ENCODE results near the gene MYL6. TPM values are rescaled to one million over a fixed set of nuclear protein-coding genes. Genes with fewer than 3 reads are reported as not detected.
A peak's percentile ranks its signal among the peaks of the same experiment; 100 is the strongest.

MYL6 gene
- total RNA-seq, 1 experiment from 2014 or later: 716 TPM

GRCh38 chr12:56126732-56127239 lies 31.4 kb upstream of the MYL6 start:
- ChIA-PET CTCF (interaction anchor here (0.5 to 3.7 kb wide), 13 partner anchors 9 to 140 kb away, joined by 3 to 15 read pairs (median 5); partner anchors contain the start of genes COQ10A, MYL6, RNF41 and SMARCC2), POLR2A (interaction anchor here (1.0 to 5.5 kb wide), 16 partner anchors 10 to 338 kb away, joined by 3 to 165 read pairs (median 7); partner anchors contain the start of genes COQ10A, MYL6, MYL6B and PA2G4)
- Mint-ChIP-seq H3K4me1 (ENCODE audit: insufficient read depth, unreplicated experiment) (peaks cover 26% of the 10 kb centered on the region), H3K9me3 (ENCODE audit: unreplicated experiment) (no peaks in the 10 kb centered on the region), H3K36me3 (ENCODE audit: insufficient read depth, unreplicated experiment) (peaks cover 31% of the 10 kb centered on the region), H3K27me3 (ENCODE audit: insufficient read depth, unreplicated experiment) (no peaks in the 10 kb centered on the region), H3K4me3 (ENCODE audit: unreplicated experiment) (no peak overlapping the region), H3K27ac (ENCODE audit: low read depth, unreplicated experiment) (peak overlapping the region; percentile 84)
- no peak for TF ChIP-seq CTCF (IDR thresholded peaks at IDR 0.05; ENCODE audit: unreplicated experiment)
- BruUV-seq (replicated peaks): no TSS peak
- intact Hi-C loops (cut with micrococcal nuclease): loop anchor here (1.0 kb wide), 3 partner anchors 31 to 98 kb away; partner anchors contain the start of genes NABP2 and SMARCC2
- DNase-seq (ENCODE audit: unreplicated experiment): no peak

GRCh38 chr12:56127485-56127887 lies 30.7 kb upstream of the MYL6 start:
- BruUV-seq (replicated peaks): no TSS peak
- no peak for DNase-seq (ENCODE audit: unreplicated experiment)
- ChIA-PET CTCF (interaction anchor here (0.6 to 2.3 kb wide), 10 partner anchors 10 to 1768 kb away, joined by 3 to 9 read pairs (median 4); partner anchors contain the start of genes SMARCC2 and ZC3H10), POLR2A (interaction anchor here (0.6 to 5.5 kb wide), 47 partner anchors 10 to 509 kb away, joined by 3 to 165 read pairs (median 6); partner anchors contain the start of genes ANKRD52, CNPY2, COQ10A and ERBB3)
- Mint-ChIP-seq H3K4me3 (ENCODE audit: unreplicated experiment) (peak overlapping the region; percentile 84), H3K4me1 (ENCODE audit: insufficient read depth, unreplicated experiment) (peaks cover 26% of the 10 kb centered on the region), H3K27me3 (ENCODE audit: insufficient read depth, unreplicated experiment) (no peaks in the 10 kb centered on the region), H3K36me3 (ENCODE audit: insufficient read depth, unreplicated experiment) (peaks cover 35% of the 10 kb centered on the region), H3K27ac (ENCODE audit: low read depth, unreplicated experiment) (peak overlapping the region; percentile 84), H3K9me3 (ENCODE audit: unreplicated experiment) (no peaks in the 10 kb centered on the region)
- no peak for TF ChIP-seq CTCF (IDR thresholded peaks at IDR 0.05; ENCODE audit: unreplicated experiment)
- intact Hi-C loops (cut with micrococcal nuclease): no loop called here

GRCh38 chr12:56127888-56128669 lies 30.1 kb upstream of the MYL6 start, which contains the start of gene ESYT1:
Gene ESYT1 (plus strand): TSS chr12:56128267. CDS start chr12:56128320, 53 bp downstream.
- ChIA-PET CTCF (interaction anchor here (0.6 to 2.3 kb wide), 14 partner anchors 9 to 1769 kb away, joined by 3 to 9 read pairs (median 4); partner anchors contain the start of genes SMARCC2 and ZC3H10), POLR2A (interaction anchor here (0.6 to 5.5 kb wide), 55 partner anchors 9 to 509 kb away, joined by 3 to 165 read pairs (median 5); partner anchors contain the start of genes ANKRD52, CNPY2, COQ10A and ERBB3)
- intact Hi-C loops (cut with micrococcal nuclease): loop anchor here (2.0 kb wide), 1 partner anchor 23 kb away; no protein-coding TSS in a partner anchor
- H3K27me3 Mint-ChIP-seq (ENCODE audit: insufficient read depth, unreplicated experiment): no peaks in the 10 kb centered on the region
- H3K27ac Mint-ChIP-seq (ENCODE audit: low read depth, unreplicated experiment): peak within 1 kb of the TSS; percentile 84
- TF ChIP-seq CTCF (IDR thresholded peaks at IDR 0.05; ENCODE audit: unreplicated experiment): no peak
- peak within 1 kb of the TSS; percentile 84 for H3K4me3 Mint-ChIP-seq (ENCODE audit: unreplicated experiment)
- H3K9me3 Mint-ChIP-seq (ENCODE audit: unreplicated experiment): no peaks in the 10 kb centered on the region
- peaks cover 38% of the 10 kb centered on the region for H3K36me3 Mint-ChIP-seq (ENCODE audit: insufficient read depth, unreplicated experiment)
- peak; percentile 100 for DNase-seq (ENCODE audit: unreplicated experiment)
- TSS peak; percentile 56 for BruUV-seq (replicated peaks)
- peaks cover 26% of the 10 kb centered on the region for H3K4me1 Mint-ChIP-seq (ENCODE audit: insufficient read depth, unreplicated experiment)

Measured in MCF 10A (cell line).